CD4-positive, alpha-beta T cell treated with Interferon alpha-2 for 1 hour (primary cell): Measurements from ENCODE around the gene SAFB.

Source experiments
- DNase-seq, 2 donors: peaks; one replicate each; pipeline ENCODE4 v3.0.0-alpha.2; 2020 to 2022

Gene SAFB

DNA sequence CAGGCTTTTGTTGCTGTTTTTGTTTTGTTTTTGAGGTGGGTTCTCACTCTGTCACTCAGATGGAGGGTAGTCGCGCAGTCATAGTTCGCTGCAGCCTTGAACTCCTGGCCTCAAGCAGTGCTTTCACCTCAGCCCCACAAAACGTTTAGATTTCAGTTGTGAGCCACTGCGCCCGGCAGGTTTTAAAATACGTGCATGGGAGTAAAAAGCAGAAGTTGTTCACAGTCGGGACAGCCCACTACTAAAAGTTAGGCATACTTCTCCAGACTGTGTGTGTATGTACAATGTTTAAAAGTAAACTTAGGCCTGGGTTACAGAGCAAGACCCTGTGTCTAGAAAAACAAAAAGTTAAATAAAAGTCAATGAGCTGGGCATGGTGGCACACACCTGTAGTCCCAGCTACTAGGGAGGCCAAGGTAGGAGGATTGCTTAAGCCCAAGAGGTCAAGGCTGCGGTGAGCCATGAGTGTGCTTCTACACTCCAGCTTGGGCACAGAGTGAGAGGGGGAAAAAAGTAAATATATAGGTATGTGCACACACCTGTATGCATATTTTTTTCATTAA is 6.1 kb downstream of the SAFB start:
- peak in 1 of 2 donors; percentile 39 for DNase-seq

DNA sequence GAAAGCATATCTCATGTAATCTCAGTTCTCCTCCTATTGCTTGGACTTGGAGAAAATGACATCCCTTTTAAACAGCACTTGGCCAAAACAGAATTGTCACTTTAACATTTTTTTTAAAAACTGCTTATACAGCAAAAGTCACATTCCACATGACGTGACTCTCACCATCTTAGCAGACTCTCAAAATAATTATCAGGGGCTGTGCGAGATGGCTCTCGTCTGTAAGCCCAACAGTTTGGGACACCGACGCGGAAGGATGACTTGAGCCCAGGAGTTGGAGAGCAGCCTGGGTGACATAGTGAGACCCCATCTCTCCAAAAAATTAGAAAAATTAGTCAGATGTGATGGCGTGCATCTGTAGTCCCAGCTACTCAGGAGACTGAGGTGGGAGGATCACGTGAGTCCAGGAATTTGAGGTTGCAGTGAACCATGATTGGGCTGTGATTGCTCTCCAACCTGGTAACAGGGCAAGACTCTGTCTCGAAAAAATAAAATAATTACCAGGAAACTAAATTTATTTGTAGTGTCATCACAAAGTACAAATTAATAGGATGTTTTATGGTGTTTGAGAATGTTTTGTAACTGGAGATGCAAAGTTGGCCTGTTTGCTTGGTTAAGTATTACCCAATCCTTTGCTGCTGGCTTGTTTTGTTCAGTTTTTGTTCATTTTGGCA is 8.8 kb downstream of the SAFB start:
- DNase-seq, result no peak

GRCh38 chr19:5632241-5632612 is 9.3 kb downstream of the SAFB start:
- no peak for DNase-seq

- no peak for DNase-seq
These were observed 9.8 kb downstream of the SAFB start for GRCh38 chr19:5632657-5633056.

DNA sequence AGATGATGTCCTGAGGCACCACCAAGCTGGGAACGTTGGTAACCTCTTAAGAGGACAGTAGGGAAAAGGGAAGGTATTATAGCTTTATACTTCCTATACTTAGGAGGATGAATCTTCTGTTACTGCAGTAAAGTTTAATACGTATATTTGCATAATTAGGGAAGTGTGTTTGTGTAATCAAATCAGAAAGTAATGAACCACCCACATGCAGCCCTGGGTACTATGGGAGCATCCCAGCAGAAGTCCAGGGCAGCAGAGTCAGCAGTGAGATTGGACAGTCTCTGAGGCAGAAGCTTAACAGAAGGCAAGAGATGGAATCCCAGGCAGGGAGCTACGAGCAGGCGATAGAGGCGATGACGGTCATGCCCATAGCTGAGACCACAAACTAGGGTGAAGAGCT is 12.5 kb downstream of the SAFB start:
- DNase-seq, result no peak

GRCh38 chr19:5637971-5638370 is 15.1 kb downstream of the SAFB start:
- DNase-seq, result no peak

GRCh38 chr19:5641171-5641570 is 18.3 kb downstream of the SAFB start:
- no peak for DNase-seq

GRCh38 chr19:5642204-5642603 is 19.3 kb downstream of the SAFB start:
- no peak for DNase-seq

DNA sequence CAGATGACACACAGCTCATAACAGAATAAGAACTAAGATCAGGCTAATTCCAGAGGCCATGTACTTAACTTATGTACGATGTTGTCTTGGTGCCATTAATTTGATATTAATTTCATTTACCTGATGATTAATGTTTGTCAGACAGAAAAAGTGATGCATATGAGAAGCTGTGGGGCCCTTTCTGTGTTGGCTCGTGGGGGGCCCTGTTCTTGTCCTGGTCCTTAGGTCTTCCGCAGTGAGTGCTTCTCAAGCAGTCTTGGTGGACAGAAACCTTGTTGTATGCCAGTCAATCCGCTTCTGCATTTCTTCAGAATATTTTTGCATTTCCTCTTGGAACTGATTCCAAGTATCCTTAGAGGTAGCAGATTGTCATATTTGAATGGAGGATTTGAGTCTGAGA is 20.2 kb downstream of the SAFB start:
- DNase-seq, result no peak

DNA sequence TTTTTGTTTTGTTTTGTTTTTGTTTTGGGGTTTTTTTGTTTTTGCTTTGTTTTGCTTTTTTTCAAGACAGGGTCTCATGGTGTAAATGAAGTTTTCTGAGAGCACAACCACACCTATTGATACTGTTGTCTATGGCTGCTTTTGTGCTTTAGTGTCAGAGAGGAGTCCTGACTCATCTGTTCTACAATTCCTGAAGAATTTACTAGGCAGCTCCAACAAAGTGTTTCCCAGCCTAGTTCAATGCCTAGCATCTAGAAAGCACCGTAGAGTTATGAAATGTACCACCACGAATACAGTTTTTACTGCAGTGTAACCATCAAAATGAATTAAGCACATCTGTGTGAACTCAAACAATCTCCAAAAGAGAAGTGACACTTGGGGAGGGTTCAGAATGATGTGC is 21.2 kb downstream of the SAFB start:
- DNase-seq, result no peak

DNA sequence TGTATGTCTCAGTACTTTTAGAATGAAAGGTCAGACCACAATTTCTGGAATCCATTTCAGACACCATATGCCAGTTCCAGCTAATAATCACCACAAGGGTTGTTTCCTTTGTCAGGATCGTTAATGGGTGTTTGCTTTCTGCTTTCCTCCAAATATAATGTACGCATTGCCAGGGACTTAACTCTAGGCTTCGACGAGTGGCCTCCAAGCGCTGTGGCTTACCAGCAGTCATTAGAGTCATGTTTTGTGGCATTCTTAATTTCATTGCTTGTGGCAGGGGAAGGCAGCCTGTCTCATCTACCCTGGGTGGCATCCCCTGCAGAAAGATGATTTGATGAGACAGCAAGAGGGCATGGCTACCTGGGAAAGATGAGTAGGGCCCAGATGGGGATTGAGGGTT is 22.5 kb downstream of the SAFB start:
- no peak for DNase-seq

- no peak for DNase-seq
These were observed 23.8 kb downstream of the SAFB start for GRCh38 chr19:5646703-5647102.

- DNase-seq, result no peak
These were observed 25.6 kb downstream of the SAFB start for GRCh38 chr19:5648464-5648863.

DNA sequence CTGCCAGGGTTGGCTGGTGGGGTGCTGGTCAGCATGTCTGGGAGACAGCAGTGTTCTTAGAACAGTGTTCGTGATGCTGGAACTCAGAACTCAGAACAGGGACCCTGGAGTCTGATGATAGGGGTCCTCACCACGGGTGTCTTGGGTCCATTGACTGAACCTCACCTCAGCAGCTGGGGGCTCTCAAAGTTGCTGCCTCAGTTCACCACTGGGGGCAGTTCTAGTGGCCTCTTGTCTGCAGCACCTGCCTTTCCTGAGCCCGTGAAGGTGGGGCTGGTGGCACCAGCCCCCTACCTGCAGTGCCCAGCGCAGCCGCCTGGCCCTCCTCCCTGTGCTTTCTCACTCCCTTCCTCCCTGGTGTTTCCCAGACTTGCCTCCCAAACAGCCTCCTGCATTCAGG is 28.5 kb downstream of the SAFB start:
- DNase-seq, result no peak

DNA sequence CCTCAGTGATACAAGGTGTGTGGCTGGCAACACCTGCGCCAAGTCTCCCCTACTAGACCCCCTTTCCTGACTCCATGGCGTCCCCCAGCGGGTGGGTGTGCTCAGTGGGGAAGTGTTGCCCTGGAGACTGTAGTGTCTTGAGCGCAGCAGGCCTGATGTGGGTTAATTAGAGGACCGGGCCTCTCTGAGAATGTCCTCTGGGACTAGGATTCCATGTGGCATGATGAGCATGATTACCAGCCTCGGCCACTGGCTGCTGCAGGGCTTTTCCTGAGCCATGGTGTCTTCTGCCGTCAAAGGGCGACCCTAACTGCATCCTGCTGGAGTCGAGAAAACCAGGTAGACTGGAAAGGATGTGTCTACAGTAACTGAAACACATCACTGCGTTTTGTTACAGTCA is 29.4 kb downstream of the SAFB start:
- DNase-seq, result no peak

GRCh38 chr19:5654931-5655330 is 32.0 kb downstream of the SAFB start:
- no peak for DNase-seq

- no peak for DNase-seq
These were observed 32.5 kb downstream of the SAFB start for GRCh38 chr19:5655412-5655811.

DNA sequence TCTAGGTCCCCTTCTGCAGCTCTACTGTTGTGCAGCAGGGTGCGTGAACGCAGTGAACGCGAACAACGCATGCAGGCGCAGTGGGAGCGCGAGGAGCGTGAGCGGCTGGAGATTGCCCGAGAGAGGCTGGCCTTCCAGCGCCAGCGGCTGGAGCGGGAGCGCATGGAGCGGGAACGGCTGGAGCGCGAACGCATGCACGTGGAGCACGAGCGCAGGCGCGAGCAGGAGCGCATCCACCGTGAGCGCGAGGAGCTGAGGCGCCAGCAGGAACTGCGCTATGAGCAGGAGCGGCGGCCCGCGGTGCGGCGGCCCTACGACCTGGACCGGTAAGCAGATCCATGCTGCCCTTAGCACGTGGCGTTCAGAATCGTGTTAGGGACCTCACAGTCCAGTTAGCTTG is 38.6 kb downstream of the SAFB start:
- no peak for DNase-seq

DNA sequence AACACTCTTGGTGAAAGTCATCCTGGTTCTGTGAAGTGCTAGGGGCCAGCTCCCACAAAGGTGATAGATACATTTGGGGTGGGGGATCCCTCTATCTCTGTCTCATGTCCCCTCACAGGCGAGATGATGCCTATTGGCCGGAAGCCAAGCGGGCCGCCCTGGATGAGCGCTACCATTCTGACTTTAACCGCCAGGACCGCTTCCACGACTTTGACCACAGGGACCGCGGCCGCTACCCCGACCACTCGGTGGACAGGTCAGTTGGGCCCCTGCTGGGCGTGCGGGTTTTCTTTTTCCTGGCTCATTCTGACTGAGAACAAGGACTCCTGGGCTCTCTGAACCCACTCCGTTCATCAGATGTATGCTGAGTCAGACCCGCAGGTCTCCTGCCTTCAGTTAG is 41.0 kb downstream of the SAFB start:
- DNase-seq, result no peak

DNA sequence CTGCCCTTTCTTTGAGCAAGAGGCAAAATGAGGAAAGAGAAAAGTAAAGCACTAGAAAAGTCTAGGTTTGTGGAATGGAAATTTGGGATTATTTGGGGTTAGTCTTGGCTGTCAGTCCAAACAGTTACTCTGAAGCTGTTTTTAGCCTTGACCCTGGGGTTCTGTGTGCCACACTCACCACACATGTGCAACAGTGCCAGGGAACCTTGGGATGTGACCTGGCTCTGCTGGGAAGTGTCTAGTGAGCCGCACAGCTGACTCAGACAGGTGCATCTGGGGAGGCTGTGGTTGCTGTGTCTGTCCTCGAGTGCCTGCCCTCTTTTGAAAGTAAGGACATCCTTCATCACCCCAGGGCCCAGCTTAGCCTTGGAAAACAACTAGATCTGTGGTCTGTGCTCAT is 41.6 kb downstream of the SAFB start:
- no peak for DNase-seq

DNA sequence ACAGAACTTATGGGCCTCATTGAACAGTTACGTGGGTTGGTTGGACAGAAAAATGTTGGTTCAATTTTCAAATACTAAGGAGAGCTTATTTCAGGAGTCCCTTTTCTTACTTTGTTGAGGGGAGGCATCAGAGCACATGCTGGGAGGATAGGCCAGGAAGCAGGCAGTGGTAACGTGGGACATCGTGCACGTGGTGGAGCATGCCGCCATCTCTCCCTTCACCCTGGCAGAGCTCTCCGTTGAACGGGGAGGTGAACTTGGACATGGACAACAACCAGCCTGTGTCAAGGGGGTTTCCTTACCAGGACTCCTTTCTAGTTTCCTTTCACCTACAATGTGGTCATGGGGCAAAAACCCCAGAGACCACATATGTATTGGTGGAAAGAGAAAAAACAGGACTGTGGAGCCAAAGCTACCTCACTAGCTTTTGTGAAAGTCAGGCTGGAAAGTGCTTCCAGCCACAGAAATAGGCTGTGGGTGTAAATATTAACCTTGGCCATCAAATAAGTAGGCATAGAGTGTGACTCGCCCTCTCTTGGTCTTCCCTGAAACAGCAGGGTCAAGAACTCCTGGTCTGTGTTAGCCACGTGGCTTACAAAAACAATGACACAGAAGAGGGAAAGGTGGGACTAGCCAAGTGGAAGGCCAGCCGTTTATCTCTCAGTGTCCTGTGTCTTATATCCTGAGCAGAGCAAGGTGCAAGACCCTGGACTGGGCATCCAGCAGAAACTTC is 43.1 kb downstream of the SAFB start:
- no peak for DNase-seq

DNA sequence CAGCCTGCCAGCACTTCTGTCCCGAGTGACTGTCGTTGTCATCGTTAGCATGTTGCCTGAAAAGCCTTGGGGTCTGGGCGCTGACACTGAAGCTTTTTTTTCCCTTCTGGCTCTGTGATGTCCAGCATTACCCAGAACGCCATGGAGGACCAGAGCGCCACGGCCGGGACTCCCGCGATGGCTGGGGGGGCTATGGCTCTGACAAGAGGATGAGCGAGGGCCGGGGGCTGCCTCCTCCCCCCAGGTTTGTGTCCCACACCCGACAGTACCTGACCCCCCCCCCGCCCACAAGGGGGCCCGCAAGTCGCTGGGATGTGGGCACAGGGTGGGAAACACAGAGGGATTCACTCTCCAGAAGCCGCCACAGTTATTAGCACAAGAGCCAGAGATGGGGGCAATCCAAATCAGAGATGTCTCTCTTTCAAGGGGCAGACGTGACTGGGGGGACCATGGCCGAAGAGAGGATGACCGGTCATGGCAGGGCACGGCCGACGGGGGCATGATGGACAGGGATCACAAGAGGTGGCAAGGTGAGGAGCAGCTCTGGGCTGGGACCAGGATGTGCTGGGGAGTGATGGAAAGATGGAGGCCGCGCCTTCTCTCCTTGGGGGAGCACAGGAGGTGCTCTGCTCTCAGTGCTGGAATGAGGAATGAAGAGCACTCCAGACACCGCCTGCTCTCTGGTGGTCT is 44.2 kb downstream of the SAFB start:
- no peak for DNase-seq

DNA sequence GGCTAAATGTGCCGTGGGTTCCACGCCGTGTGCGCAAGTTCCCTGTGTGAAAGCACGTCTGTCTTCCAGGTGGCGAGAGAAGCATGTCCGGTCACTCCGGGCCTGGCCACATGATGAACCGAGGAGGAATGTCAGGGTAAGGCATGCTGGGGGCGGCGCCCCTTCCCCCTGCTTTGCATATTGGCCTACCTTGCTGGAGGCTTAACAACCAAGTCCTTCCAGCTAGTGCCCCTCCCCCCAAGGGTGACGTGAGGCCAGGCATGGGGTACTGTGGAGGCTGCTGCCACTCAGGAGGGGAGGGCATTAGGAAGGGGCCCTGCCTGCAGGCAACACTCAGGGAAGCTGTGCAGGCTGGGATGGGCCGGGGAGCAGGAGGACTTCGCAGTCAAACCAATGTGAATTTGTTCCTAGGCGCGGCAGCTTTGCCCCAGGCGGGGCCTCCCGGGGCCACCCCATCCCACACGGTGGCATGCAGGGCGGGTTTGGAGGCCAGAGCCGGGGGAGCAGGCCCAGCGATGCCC is 44.9 kb downstream of the SAFB start:
- DNase-seq, result no peak

DNA sequence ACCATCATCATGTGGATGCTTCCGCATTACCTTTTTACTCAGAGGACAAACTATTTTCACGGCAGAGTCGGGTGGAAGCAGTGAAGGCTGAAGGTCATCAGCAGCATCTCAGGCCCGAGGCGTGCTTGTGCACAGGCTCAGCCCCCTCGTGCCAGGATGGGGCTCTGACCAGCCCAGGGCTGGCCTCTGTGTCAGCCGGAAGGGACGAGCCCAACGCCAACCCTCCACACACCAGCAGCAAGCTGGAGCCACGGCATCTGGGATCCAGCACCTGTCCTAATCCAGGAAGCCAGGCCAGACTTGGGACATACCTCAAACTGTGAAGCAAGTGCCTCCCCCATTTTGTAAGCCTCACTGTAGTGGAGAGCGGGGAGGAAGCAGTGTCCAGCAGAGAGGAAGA is 46.3 kb downstream of the SAFB start:
- no peak for DNase-seq
